GM23338 (cell line): ENCODE data around the gene CIT. TPM values are rescaled to one million over a fixed set of nuclear protein-coding genes. Genes with fewer than 3 reads are reported as not detected.

Experiments used
- ATAC-seq: fragments of 200-7000 bp; cut with Tn5 transposase; 3 replicates; pipeline ENCODE4 v1.9.1; 2020
- DNase-seq: peaks from one replicate; pipeline ENCODE4 v3.0.0-alpha.2; 2015; ENCODE audit warnings: low spot score
- H2AFZ ChIP-seq: fragments of 200-600 bp; sonication (generic); 2 replicates; pipeline ENCODE4 v1.8.0; 2016; ENCODE audit warnings: antibody characterized with exemption, mild to moderate bottlenecking, moderate library complexity
- H3F3A ChIP-seq: fragments of 200-600 bp; sonication (generic); replicated peaks from 2 replicates; pipeline ENCODE4 v1.8.0; 2017; ENCODE audit warnings: antibody characterized with exemption, mixed run types, low read depth
- H3K27ac ChIP-seq: fragments of 200-600 bp; sonication (generic); 2 replicates; pipeline ENCODE4 v1.6.1; 2016; ENCODE audit warnings: low read depth
- H3K27me3 ChIP-seq: fragments of 200-600 bp; sonication (generic); 2 replicates; pipeline ENCODE4 v1.8.0; 2016; ENCODE audit warnings: mild to moderate bottlenecking, mixed run types, moderate library complexity; ENCODE audit not compliant: insufficient read depth
- H3K36me3 ChIP-seq: fragments of 200-600 bp; sonication (generic); 2 replicates; pipeline ENCODE4 v1.8.0; 2016; ENCODE audit warnings: mild to moderate bottlenecking; ENCODE audit not compliant: insufficient read depth
- H3K4me1 ChIP-seq: fragments of 200-600 bp; sonication (generic); 2 replicates; pipeline ENCODE4 v1.8.0; 2016; ENCODE audit warnings: mild to moderate bottlenecking, moderate library complexity; ENCODE audit not compliant: insufficient read depth
- H3K4me2 ChIP-seq: fragments of 200-600 bp; sonication (generic); 2 replicates; pipeline ENCODE4 v1.7.1; 2017; ENCODE audit warnings: mixed run types
- H3K4me3 ChIP-seq: fragments of 200-600 bp; sonication (generic); 2 replicates; pipeline ENCODE4 v1.6.1; 2016; ENCODE audit warnings: mixed run types
- H3K79me2 ChIP-seq: fragments of 200-600 bp; sonication (generic); replicated peaks from 2 replicates; pipeline ENCODE4 v1.8.0; 2017; ENCODE audit warnings: mild to moderate bottlenecking; ENCODE audit not compliant: insufficient read depth
- H3K9me2 ChIP-seq: fragments of 200-600 bp; sonication (generic); 2 replicates; pipeline ENCODE4 v1.8.0; 2017; ENCODE audit not compliant: insufficient read depth
- H4K20me1 ChIP-seq: fragments of 200-600 bp; sonication (generic); replicated peaks from 2 replicates; pipeline ENCODE4 v1.8.0; 2017; ENCODE audit warnings: mild to moderate bottlenecking; ENCODE audit not compliant: insufficient read depth
- H3K27ac Mint-ChIP-seq: 2 replicates; pipeline ENCODE4 v1.8.0; 2020; ENCODE audit warnings: inconsistent platforms, mild to moderate bottlenecking, moderate library complexity, mixed read lengths
- H3K27me3 Mint-ChIP-seq: 3 replicates; pipeline ENCODE4 v1.8.0; 2022; ENCODE audit warnings: low read depth, mild to moderate bottlenecking, moderate library complexity, mixed read lengths, inconsistent platforms; ENCODE audit not compliant: insufficient read depth, poor library complexity
- H3K36me3 Mint-ChIP-seq: 3 replicates; pipeline ENCODE4 v1.8.0; 2021; ENCODE audit warnings: low read depth, mild to moderate bottlenecking, inconsistent platforms, moderate library complexity, mixed read lengths
- H3K4me1 Mint-ChIP-seq: 3 replicates; pipeline ENCODE4 v1.8.0; 2020; ENCODE audit warnings: mild to moderate bottlenecking, inconsistent platforms, mixed read lengths
- H3K4me3 Mint-ChIP-seq: 3 replicates; pipeline ENCODE4 v1.8.0; 2021; ENCODE audit warnings: moderate library complexity, mild to moderate bottlenecking, inconsistent platforms, mixed read lengths
- H3K9me3 Mint-ChIP-seq: 3 replicates; pipeline ENCODE4 v1.8.0; 2020; ENCODE audit warnings: moderate library complexity, mild to moderate bottlenecking, inconsistent platforms, mixed read lengths
- CREB1 ChIP-seq: fragments of 250-450 bp; sonication (Bioruptor Pico); IDR thresholded peaks from 2 replicates; pipeline ENCODE4 v1.5.0; 2020; ENCODE audit warnings: low read depth, mild to moderate bottlenecking, moderate library complexity
- EZH2 ChIP-seq: fragments of 200-600 bp; sonication (generic); IDR thresholded peaks from one replicate; pipeline ENCODE4 v1.8.0; 2017; ENCODE audit warnings: antibody characterized with exemption, mild to moderate bottlenecking, low read depth; ENCODE audit not compliant: unreplicated experiment
- EZH2phosphoT487 ChIP-seq: fragments of 200-600 bp; sonication (generic); IDR thresholded peaks from one replicate; pipeline ENCODE4 v1.8.1; 2018; ENCODE audit warnings: antibody characterized with exemption; ENCODE audit not compliant: unreplicated experiment
- JUNB ChIP-seq: IDR thresholded peaks from one replicate; pipeline ENCODE4 v1.6.1; 2016; ENCODE audit warnings: antibody characterized with exemption; ENCODE audit not compliant: unreplicated experiment
- NANOG ChIP-seq: IDR thresholded peaks from 2 replicates; pipeline ENCODE4 v1.6.1; 2016; ENCODE audit warnings: antibody characterized with exemption, borderline replicate concordance
- POLR2AphosphoS5 ChIP-seq: IDR thresholded peaks from 2 replicates; pipeline ENCODE4 v1.6.1; 2016; ENCODE audit warnings: antibody characterized with exemption, low read depth
- STAT1 ChIP-seq: IDR thresholded peaks from one replicate; pipeline ENCODE4 v1.6.1; 2016; ENCODE audit warnings: antibody characterized with exemption; ENCODE audit not compliant: unreplicated experiment
- ZNF114 ChIP-seq: fragments of 250-450 bp; sonication (Bioruptor Pico); IDR thresholded peaks from 2 replicates; pipeline ENCODE4 v1.5.0; 2020; ENCODE audit warnings: mild to moderate bottlenecking, moderate library complexity
- ZNF331 ChIP-seq: fragments of 250-450 bp; sonication (Bioruptor Pico); IDR thresholded peaks from 2 replicates; pipeline ENCODE4 v1.5.0; 2020; ENCODE audit warnings: low read depth, mild to moderate bottlenecking, moderate library complexity
- polyA plus RNA-seq: library from polyadenylated mRNA; unstranded; fragments of >200 nt; fragmentation: Nextera tagmentation; extraction: Ambion mirVana; gene quantifications from 2 replicates; pipeline ENCODE4 v1.2.1, GENCODE V29; 2016
- total RNA-seq: library from RNA; depleted of rRNA; stranded (reverse); fragments of >200 nt; shearing (Covaris generic); gene quantifications from 2 replicates; pipeline ENCODE4 v1.2.3, GENCODE V29; 2014
- TF ChIP-seq, protein P1 (sequence below), 2 experiments: fragments of 200-600 bp in 1 of 2; sonication (generic) in 1 of 2; conservative IDR thresholded peaks; 2 replicates each; pipeline versions ENCODE4 v1.5.1 to v1.6.1; 2016 to 2017; ENCODE audit warnings: antibody characterized with exemption in 2 of 2, low read depth in 2 of 2, mild to moderate bottlenecking in 2 of 2, moderate library complexity in 1 of 2
- TF ChIP-seq, protein P2 (sequence below): fragments of 250-450 bp; sonication (Bioruptor Pico); IDR thresholded peaks from 2 replicates; pipeline ENCODE4 v1.5.0; 2020; ENCODE audit warnings: mild to moderate bottlenecking, moderate library complexity
- TF ChIP-seq, protein P3 (sequence below): IDR thresholded peaks from 2 replicates; pipeline ENCODE4 v1.6.1; 2016; ENCODE audit warnings: antibody characterized with exemption
- TF ChIP-seq, protein P4 (sequence below): IDR thresholded peaks from one replicate; pipeline ENCODE4 v1.6.1; 2018; ENCODE audit warnings: antibody characterized with exemption; ENCODE audit not compliant: unreplicated experiment

CIT gene
- total and polyA plus RNA-seq, 2 experiments from 2014 or later: 9.7 to 47.8 TPM

DNA sequence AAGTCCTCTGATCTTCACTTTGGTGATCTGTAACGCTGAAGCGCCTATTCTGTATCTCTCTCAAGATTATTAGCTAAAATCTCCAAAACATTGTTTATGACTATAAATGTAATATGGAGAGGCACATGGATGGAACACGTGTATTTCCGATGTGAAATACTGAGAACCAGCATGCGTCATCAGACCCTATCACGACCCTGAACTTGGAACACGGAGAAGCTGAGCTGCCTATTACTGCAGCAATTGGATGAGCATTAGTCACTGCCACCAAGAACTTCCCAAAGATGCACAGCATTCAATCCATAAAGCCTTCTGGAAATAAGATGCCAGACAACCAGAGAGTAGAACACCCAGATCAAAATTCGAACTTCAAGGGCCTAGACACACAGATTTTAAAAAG, 147.2 kb downstream of the CIT start:
- no peaks in the 10 kb centered on the region for H3K9me2 ChIP-seq
- no peak overlapping the region for H3K4me3 ChIP-seq
- Mint-ChIP-seq H3K27me3 (no peaks in the 10 kb centered on the region), H3K27ac (no peak overlapping the region), H3K4me3 (no peak overlapping the region), H3K4me1 (no peaks in the 10 kb centered on the region), H3K9me3 (no peaks in the 10 kb centered on the region), H3K36me3 (peaks cover 33% of the 10 kb centered on the region)
- H3K79me2 ChIP-seq: no peaks in the 10 kb centered on the region
- TF ChIP-seq JUNB (no peak), CREB1 (CRISPR knock-in tag) (no peak), ZNF114 (no peak), STAT1 (no peak), POLR2AphosphoS5 (no peak), ZNF331 (CRISPR knock-in tag) (no peak), EZH2phosphoT487 (no peak), NANOG (no peak), EZH2 (no peak)
- TF ChIP-seq, protein P1, sequence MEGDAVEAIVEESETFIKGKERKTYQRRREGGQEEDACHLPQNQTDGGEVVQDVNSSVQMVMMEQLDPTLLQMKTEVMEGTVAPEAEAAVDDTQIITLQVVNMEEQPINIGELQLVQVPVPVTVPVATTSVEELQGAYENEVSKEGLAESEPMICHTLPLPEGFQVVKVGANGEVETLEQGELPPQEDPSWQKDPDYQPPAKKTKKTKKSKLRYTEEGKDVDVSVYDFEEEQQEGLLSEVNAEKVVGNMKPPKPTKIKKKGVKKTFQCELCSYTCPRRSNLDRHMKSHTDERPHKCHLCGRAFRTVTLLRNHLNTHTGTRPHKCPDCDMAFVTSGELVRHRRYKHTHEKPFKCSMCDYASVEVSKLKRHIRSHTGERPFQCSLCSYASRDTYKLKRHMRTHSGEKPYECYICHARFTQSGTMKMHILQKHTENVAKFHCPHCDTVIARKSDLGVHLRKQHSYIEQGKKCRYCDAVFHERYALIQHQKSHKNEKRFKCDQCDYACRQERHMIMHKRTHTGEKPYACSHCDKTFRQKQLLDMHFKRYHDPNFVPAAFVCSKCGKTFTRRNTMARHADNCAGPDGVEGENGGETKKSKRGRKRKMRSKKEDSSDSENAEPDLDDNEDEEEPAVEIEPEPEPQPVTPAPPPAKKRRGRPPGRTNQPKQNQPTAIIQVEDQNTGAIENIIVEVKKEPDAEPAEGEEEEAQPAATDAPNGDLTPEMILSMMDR (conservative IDR thresholded peaks at IDR 0.05; ENCODE audit: low read depth in 2 of 2): no peak
- TF ChIP-seq, protein P2, sequence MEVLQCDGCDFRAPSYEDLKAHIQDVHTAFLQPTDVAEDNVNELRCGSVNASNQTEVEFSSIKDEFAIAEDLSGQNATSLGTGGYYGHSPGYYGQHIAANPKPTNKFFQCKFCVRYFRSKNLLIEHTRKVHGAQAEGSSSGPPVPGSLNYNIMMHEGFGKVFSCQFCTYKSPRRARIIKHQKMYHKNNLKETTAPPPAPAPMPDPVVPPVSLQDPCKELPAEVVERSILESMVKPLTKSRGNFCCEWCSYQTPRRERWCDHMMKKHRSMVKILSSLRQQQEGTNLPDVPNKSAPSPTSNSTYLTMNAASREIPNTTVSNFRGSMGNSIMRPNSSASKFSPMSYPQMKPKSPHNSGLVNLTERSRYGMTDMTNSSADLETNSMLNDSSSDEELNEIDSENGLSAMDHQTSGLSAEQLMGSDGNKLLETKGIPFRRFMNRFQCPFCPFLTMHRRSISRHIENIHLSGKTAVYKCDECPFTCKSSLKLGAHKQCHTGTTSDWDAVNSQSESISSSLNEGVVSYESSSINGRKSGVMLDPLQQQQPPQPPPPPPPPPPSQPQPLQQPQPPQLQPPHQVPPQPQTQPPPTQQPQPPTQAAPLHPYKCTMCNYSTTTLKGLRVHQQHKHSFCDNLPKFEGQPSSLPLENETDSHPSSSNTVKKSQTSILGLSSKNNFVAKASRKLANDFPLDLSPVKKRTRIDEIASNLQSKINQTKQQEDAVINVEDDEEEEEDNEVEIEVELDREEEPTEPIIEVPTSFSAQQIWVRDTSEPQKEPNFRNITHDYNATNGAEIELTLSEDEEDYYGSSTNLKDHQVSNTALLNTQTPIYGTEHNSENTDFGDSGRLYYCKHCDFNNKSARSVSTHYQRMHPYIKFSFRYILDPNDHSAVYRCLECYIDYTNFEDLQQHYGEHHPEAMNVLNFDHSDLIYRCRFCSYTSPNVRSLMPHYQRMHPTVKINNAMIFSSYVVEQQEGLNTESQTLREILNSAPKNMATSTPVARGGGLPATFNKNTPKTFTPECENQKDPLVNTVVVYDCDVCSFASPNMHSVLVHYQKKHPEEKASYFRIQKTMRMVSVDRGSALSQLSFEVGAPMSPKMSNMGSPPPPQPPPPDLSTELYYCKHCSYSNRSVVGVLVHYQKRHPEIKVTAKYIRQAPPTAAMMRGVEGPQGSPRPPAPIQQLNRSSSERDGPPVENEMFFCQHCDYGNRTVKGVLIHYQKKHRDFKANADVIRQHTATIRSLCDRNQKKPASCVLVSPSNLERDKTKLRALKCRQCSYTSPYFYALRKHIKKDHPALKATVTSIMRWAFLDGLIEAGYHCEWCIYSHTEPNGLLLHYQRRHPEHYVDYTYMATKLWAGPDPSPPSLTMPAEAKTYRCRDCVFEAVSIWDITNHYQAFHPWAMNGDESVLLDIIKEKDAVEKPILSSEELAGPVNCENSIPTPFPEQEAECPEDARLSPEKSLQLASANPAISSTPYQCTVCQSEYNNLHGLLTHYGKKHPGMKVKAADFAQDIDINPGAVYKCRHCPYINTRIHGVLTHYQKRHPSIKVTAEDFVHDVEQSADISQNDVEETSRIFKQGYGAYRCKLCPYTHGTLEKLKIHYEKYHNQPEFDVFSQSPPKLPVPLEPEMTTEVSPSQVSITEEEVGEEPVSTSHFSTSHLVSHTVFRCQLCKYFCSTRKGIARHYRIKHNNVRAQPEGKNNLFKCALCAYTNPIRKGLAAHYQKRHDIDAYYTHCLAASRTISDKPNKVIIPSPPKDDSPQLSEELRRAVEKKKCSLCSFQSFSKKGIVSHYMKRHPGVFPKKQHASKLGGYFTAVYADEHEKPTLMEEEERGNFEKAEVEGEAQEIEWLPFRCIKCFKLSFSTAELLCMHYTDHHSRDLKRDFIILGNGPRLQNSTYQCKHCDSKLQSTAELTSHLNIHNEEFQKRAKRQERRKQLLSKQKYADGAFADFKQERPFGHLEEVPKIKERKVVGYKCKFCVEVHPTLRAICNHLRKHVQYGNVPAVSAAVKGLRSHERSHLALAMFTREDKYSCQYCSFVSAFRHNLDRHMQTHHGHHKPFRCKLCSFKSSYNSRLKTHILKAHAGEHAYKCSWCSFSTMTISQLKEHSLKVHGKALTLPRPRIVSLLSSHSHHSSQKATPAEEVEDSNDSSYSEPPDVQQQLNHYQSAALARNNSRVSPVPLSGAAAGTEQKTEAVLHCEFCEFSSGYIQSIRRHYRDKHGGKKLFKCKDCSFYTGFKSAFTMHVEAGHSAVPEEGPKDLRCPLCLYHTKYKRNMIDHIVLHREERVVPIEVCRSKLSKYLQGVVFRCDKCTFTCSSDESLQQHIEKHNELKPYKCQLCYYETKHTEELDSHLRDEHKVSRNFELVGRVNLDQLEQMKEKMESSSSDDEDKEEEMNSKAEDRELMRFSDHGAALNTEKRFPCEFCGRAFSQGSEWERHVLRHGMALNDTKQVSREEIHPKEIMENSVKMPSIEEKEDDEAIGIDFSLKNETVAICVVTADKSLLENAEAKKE (CRISPR knock-in tag): no peak
- TF ChIP-seq, protein P3, sequence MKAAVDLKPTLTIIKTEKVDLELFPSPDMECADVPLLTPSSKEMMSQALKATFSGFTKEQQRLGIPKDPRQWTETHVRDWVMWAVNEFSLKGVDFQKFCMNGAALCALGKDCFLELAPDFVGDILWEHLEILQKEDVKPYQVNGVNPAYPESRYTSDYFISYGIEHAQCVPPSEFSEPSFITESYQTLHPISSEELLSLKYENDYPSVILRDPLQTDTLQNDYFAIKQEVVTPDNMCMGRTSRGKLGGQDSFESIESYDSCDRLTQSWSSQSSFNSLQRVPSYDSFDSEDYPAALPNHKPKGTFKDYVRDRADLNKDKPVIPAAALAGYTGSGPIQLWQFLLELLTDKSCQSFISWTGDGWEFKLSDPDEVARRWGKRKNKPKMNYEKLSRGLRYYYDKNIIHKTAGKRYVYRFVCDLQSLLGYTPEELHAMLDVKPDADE: no peak
- TF ChIP-seq, protein P4, sequence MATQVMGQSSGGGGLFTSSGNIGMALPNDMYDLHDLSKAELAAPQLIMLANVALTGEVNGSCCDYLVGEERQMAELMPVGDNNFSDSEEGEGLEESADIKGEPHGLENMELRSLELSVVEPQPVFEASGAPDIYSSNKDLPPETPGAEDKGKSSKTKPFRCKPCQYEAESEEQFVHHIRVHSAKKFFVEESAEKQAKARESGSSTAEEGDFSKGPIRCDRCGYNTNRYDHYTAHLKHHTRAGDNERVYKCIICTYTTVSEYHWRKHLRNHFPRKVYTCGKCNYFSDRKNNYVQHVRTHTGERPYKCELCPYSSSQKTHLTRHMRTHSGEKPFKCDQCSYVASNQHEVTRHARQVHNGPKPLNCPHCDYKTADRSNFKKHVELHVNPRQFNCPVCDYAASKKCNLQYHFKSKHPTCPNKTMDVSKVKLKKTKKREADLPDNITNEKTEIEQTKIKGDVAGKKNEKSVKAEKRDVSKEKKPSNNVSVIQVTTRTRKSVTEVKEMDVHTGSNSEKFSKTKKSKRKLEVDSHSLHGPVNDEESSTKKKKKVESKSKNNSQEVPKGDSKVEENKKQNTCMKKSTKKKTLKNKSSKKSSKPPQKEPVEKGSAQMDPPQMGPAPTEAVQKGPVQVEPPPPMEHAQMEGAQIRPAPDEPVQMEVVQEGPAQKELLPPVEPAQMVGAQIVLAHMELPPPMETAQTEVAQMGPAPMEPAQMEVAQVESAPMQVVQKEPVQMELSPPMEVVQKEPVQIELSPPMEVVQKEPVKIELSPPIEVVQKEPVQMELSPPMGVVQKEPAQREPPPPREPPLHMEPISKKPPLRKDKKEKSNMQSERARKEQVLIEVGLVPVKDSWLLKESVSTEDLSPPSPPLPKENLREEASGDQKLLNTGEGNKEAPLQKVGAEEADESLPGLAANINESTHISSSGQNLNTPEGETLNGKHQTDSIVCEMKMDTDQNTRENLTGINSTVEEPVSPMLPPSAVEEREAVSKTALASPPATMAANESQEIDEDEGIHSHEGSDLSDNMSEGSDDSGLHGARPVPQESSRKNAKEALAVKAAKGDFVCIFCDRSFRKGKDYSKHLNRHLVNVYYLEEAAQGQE: no peak
- no peak for DNase-seq
- H3K4me1 ChIP-seq: no peaks in the 10 kb centered on the region
- H2AFZ ChIP-seq: no peak overlapping the region
- no peaks in the 10 kb centered on the region; the same call in 1 of the 2 replicates for H4K20me1 ChIP-seq
- no peaks in the 10 kb centered on the region for H3F3A ChIP-seq
- no peak overlapping the region for H3K4me2 ChIP-seq
- H3K27ac ChIP-seq: no peak overlapping the region
- peaks cover 16% of the 10 kb centered on the region; the same call in 1 of the 2 replicates for H3K36me3 ChIP-seq
- no peaks in the 10 kb centered on the region for H3K27me3 ChIP-seq
- ATAC-seq: no peak
